Endodermal cell (in vitro differentiated cells): Measurements from ENCODE around the gene LBX2. TPM values are rescaled to one million over a fixed set of nuclear protein-coding genes. Genes with fewer than 3 reads are reported as not detected.

Experiments
- DNase-seq: peaks from one replicate; pipeline ENCODE4 v3.0.0-alpha.2; 2017
- H3K27ac ChIP-seq: 2 replicates; pipeline ENCODE4 v1.5.1; 2013; ENCODE audit warnings: mild to moderate bottlenecking, low read depth, low read length, moderate library complexity
- H3K27me3 ChIP-seq: 2 replicates; pipeline ENCODE4 v1.6.1; 2013; ENCODE audit warnings: mild to moderate bottlenecking, low read length, moderate library complexity; ENCODE audit not compliant: insufficient read depth, control insufficient read depth, poor library complexity, severe bottlenecking
- H3K36me3 ChIP-seq: 2 replicates; pipeline ENCODE4 v1.7.0; 2013; ENCODE audit warnings: mild to moderate bottlenecking, low read length, moderate library complexity; ENCODE audit not compliant: control insufficient read depth, insufficient read depth
- H3K4me1 ChIP-seq: one replicate; pipeline ENCODE4 v1.7.0; 2013; ENCODE audit warnings: low read length; ENCODE audit not compliant: control insufficient read depth, insufficient read depth
- H3K4me3 ChIP-seq: 2 replicates; pipeline ENCODE4 v1.5.1; 2013; ENCODE audit warnings: mild to moderate bottlenecking, low read length, moderate library complexity
- H3K9ac ChIP-seq: 2 replicates; pipeline ENCODE4 v1.6.1; 2013; ENCODE audit warnings: mild to moderate bottlenecking, low read length, moderate library complexity; ENCODE audit not compliant: poor library complexity, severe bottlenecking; ENCODE audit errors: extremely low read depth
- H3K9me3 ChIP-seq: 2 replicates; pipeline ENCODE4 v1.6.1; 2013; ENCODE audit warnings: mild to moderate bottlenecking, low read length, moderate library complexity; ENCODE audit not compliant: control insufficient read depth
- H3K27ac Mint-ChIP-seq: 2 replicates; pipeline ENCODE4 v1.8.0; 2020; ENCODE audit warnings: mixed read lengths
- H3K27me3 Mint-ChIP-seq: 2 replicates; pipeline ENCODE4 v1.8.0; 2021; ENCODE audit warnings: mild to moderate bottlenecking, mixed read lengths; ENCODE audit not compliant: insufficient read depth
- H3K36me3 Mint-ChIP-seq: 2 replicates; pipeline ENCODE4 v1.8.0; 2020; ENCODE audit warnings: low read depth, mixed read lengths
- H3K4me1 Mint-ChIP-seq: 2 replicates; pipeline ENCODE4 v1.8.0; 2020; ENCODE audit warnings: mixed read lengths
- H3K4me3 Mint-ChIP-seq: 2 replicates; pipeline ENCODE4 v1.8.0; 2020; ENCODE audit warnings: mild to moderate bottlenecking, moderate library complexity, mixed read lengths
- H3K9me3 Mint-ChIP-seq: 2 replicates; pipeline ENCODE4 v1.8.0; 2020; ENCODE audit warnings: mild to moderate bottlenecking, mixed read lengths
- CTCF ChIP-seq: fragments of 200-600 bp; sonication (generic); conservative IDR thresholded peaks from 2 replicates; pipeline ENCODE4 v1.5.0; 2021; ENCODE audit warnings: antibody characterized with exemption, mild to moderate bottlenecking
- WGBS, 2 experiments: methylation state at CpG; one replicate each; pipeline versions ENCODE4 v1.1.5 to v1.1.7; 2013; ENCODE audit warnings: missing lambda C conversion rate in 2 of 2, mixed read lengths in 1 of 2; ENCODE audit not compliant: insufficient coverage in 1 of 2, insufficient read length in 1 of 2; 5-methylcytosine and 5-hydroxymethylcytosine counted together
- total RNA-seq, 2 donors: library from RNA; stranded (reverse); fragmentation: NEBNext Ultra II Directional in 1 of 2; extraction: Animal tissue kit (Norgen Biotek cat#: 25700) in 1 of 2; gene quantifications; 2 replicates in 1 of 2; 3 replicates in 1 of 2; pipeline ENCODE4 v1.2.1, GENCODE V29; 2021

Gene LBX2
- total RNA-seq, 2 donors from 2014 or later, result 1.3 to 1.6 TPM

DNA sequence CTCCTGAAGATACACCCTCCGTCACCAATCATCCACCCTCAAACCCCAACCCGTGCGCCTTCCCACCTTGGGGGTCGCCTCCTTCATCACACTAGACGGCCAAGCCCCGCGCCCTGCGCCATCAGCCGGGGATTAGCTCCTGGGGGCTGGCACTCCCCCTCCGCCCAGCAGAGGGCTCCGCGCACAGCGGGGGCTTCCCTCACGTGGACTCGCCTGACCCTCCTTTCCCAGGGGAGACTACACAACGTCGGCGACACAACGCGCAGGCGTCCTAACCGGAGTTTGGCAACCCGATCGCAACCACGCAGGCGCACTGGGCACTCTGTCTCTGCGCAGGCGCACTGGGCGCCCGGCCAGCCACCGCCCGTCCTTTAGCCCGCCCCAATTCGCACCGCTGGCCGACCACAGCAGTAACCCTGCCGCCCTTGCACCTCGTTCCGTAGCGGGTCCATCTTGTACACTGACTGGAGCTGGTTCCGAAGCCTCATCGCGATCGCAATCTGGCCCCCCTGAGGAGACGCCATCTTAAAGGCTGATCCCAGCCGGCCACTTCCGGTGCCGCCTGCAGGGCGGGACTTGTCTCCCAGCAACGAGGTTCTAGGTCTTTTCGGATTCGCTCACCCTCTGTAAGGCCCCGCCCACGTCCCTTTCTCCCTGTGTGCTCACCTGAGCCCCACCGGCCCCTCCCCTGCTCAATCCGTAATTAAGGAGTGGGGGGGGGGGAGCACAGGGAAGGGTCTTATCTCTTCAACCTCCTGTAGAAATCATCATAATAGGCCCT is 7.9 kb upstream of the LBX2 start, which contains the start of gene PCGF1:
TSS of gene PCGF1 (minus strand) at position 551 of the 781 bp plus-strand sequence. CDS start at position 524, 27 bp downstream.
- DNase-seq, result peak; percentile 99
- H3K4me1 ChIP-seq, result peaks cover 4% of the 10 kb centered on the region
- Mint-ChIP-seq H3K4me3 (peak within 1 kb of the TSS; percentile 96), H3K4me1 (peaks cover 25% of the 10 kb centered on the region), H3K27ac (peak within 1 kb of the TSS; percentile 100), H3K27me3 (peaks cover 67% of the 10 kb centered on the region), H3K9me3 (no peaks in the 10 kb centered on the region), H3K36me3 (peaks cover 22% of the 10 kb centered on the region)
- H3K27ac ChIP-seq, result peak within 1 kb of the TSS; percentile 58
- TF ChIP-seq CTCF, result peak; percentile 69
- peaks cover 64% of the 10 kb centered on the region for H3K27me3 ChIP-seq
- peak within 1 kb of the TSS; percentile 88 for H3K4me3 ChIP-seq
- peak within 1 kb of the TSS; percentile 80 for H3K9ac ChIP-seq
- peaks cover 11% of the 10 kb centered on the region for H3K36me3 ChIP-seq
- no peaks in the 10 kb centered on the region for H3K9me3 ChIP-seq
- WGBS, 2 experiments, result 0% methylated on average over 12 to 53 of the region's 56 CpGs

DNA sequence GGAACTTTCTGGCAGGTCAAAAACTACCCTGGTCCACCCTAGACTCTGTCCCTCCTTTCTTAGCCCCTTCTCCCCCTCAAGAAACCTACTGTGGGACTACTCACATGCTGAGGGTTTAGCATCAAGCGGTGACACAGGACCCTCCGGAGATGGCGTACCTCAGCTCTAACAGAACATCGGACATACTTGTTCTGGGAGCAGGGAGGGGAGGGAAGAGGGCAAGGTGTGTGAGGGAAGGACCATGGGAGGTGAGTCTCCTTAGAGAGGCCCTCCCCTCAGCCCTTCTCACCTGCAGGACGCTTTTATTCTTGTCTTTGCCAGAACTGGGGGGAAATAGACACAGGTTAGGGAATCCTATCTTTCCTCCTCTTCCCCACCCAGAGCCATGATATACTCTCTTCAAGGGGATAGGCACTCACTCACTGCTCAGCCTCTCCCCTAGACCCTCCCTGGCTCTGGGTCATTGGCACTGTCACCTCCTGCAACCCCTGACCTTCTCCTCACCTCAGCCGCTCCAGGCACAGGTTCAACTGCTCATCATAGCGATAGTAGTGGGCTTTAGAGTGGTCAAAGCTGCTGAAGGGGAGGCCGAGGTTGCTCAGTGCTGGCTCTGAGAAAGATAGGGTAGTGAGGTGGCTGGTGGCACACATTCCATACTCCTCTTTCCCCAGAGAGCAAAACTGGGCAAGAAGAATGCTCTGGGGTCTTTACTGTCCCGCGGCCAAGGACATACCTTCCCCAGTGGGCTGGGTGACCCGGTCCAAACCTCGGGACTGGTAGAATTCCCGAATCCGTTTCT is 6.2 kb upstream of the LBX2 start:
- peak overlapping the region; percentile 96 for H3K4me3 Mint-ChIP-seq

More for the DNA sequence above, 6.2 kb upstream of the LBX2 start:
- no peaks in the 10 kb centered on the region for H3K9me3 ChIP-seq
- H3K27ac ChIP-seq, result no peak overlapping the region
- H3K27ac Mint-ChIP-seq, result no peak overlapping the region
- no peak for DNase-seq
- H3K27me3 Mint-ChIP-seq, result peaks cover 67% of the 10 kb centered on the region
- H3K36me3 ChIP-seq, result peaks cover 11% of the 10 kb centered on the region
- WGBS, 2 experiments, result 94 to 97% methylated on average over 6 to 14 of the region's 14 CpGs
- H3K4me3 ChIP-seq, result peak overlapping the region; percentile 66
- peaks cover 64% of the 10 kb centered on the region for H3K27me3 ChIP-seq
- peaks cover 35% of the 10 kb centered on the region for H3K4me1 Mint-ChIP-seq
- peaks cover 4% of the 10 kb centered on the region for H3K4me1 ChIP-seq
- no peaks in the 10 kb centered on the region for H3K9me3 Mint-ChIP-seq
- H3K36me3 Mint-ChIP-seq, result peaks cover 22% of the 10 kb centered on the region
- H3K9ac ChIP-seq, result no peak overlapping the region
- no peak for TF ChIP-seq CTCF
